ENCODE data around the gene CRYZL1.

GRCh38 chr21:33552999-33553598 lies 88.4 kb downstream of the CRYZL1 start:
- TF ChIP-seq NFIC (IDR thresholded peaks at IDR 0.05), result no peak
- TF ChIP-seq, protein P1, sequence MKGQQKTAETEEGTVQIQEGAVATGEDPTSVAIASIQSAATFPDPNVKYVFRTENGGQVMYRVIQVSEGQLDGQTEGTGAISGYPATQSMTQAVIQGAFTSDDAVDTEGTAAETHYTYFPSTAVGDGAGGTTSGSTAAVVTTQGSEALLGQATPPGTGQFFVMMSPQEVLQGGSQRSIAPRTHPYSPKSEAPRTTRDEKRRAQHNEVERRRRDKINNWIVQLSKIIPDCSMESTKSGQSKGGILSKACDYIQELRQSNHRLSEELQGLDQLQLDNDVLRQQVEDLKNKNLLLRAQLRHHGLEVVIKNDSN (IDR thresholded peaks at IDR 0.05), result no peak
- TF ChIP-seq REST (IDR thresholded peaks at IDR 0.05; ENCODE audit: low read depth), result no peak
- TF ChIP-seq TEAD4 (IDR thresholded peaks at IDR 0.05), result no peak
- no peak for TF ChIP-seq ZBTB7A (IDR thresholded peaks at IDR 0.05; ENCODE audit: low read depth)
- TF ChIP-seq TAF1 (IDR thresholded peaks at IDR 0.05; ENCODE audit: low read depth), result no peak
- TF ChIP-seq RAD21 (IDR thresholded peaks at IDR 0.05; ENCODE audit: low read depth), result no peak
- TF ChIP-seq EGR1 (IDR thresholded peaks at IDR 0.05), result no peak
- no peak for TF ChIP-seq MAX (IDR thresholded peaks at IDR 0.05)
- TF ChIP-seq EP300 (IDR thresholded peaks at IDR 0.05; ENCODE audit: borderline replicate concordance), result no peak
- TF ChIP-seq FOXM1 (IDR thresholded peaks at IDR 0.05; ENCODE audit: borderline replicate concordance, low read depth), result no peak
- TF ChIP-seq CEBPB (IDR thresholded peaks at IDR 0.05), result no peak
- no peak for TF ChIP-seq CREB1 (IDR thresholded peaks at IDR 0.05; ENCODE audit: low read depth)
- TF ChIP-seq YY1 (IDR thresholded peaks at IDR 0.05; ENCODE audit: low read depth), result no peak

All from Ishikawa (cell line).